CD14-positive monocyte (primary cell): ENCODE measurements around the gene BRIP1. TPM values are rescaled to one million over a fixed set of nuclear protein-coding genes. Genes with fewer than 3 reads are reported as not detected.

Experiments
- DNase-seq, 3 donors: peaks; one replicate each; pipeline ENCODE4 v3.0.0-alpha.2; 2011 to 2022
- H2AFZ ChIP-seq: 2 replicates; pipeline ENCODE4 v1.6.0; 2012; ENCODE audit warnings: mild to moderate bottlenecking, low read depth, low read length, inconsistent platforms; ENCODE audit not compliant: insufficient read depth, poor library complexity, severe bottlenecking
- H3K27ac ChIP-seq, 2 donors: 1 replicate in 1 of 2; 2 replicates in 1 of 2; pipeline ENCODE4 v1.5.1; 2012 to 2013; ENCODE audit warnings: low read length in 2 of 2, control low read depth in 1 of 2, inconsistent platforms in 1 of 2, low read depth in 1 of 2, mild to moderate bottlenecking in 1 of 2
- H3K27me3 ChIP-seq, 2 donors: one replicate each; pipeline versions ENCODE4 v1.6.0 to v1.6.1; 2011 to 2013; ENCODE audit warnings: low read length in 2 of 2; ENCODE audit not compliant: control insufficient read depth in 2 of 2, insufficient read depth in 2 of 2
- H3K36me3 ChIP-seq, 2 donors: replicated peaks in 1 of 2; 1 replicate in 1 of 2; 2 replicates in 1 of 2; pipeline versions ENCODE4 v1.5.1 to v1.6.1; 2012 to 2013; ENCODE audit warnings: low read length in 2 of 2, control low read depth in 1 of 2, inconsistent platforms in 1 of 2, mild to moderate bottlenecking in 1 of 2; ENCODE audit not compliant: insufficient read depth in 2 of 2, control insufficient read depth in 1 of 2
- H3K4me1 ChIP-seq, 2 donors: 1 replicate in 1 of 2; 2 replicates in 1 of 2; pipeline versions ENCODE4 v1.5.1 to v1.6.1; 2012 to 2013; ENCODE audit warnings: low read length in 2 of 2, control low read depth in 1 of 2, inconsistent platforms in 1 of 2, mild to moderate bottlenecking in 1 of 2, moderate library complexity in 1 of 2; ENCODE audit not compliant: insufficient read depth in 2 of 2, control insufficient read depth in 1 of 2
- H3K4me2 ChIP-seq: replicated peaks from 2 replicates; pipeline ENCODE3; 2012; ENCODE audit warnings: low read length, moderate library complexity, mild to moderate bottlenecking; ENCODE audit not compliant: poor library complexity, severe bottlenecking; ENCODE audit errors: extremely low read depth
- H3K4me3 ChIP-seq, 3 experiments: fragments of 200-600 bp in 1 of 3; sonication (generic) in 1 of 3; replicated peaks in 1 of 3; 1 replicate in 2 of 3; 2 replicates in 1 of 3; pipeline ENCODE4 v1.5.1; 2011 to 2013; ENCODE audit warnings: low read length in 3 of 3, mild to moderate bottlenecking in 3 of 3, control low read depth in 2 of 3, low read depth in 2 of 3, inconsistent platforms in 1 of 3, moderate library complexity in 1 of 3
- H3K79me2 ChIP-seq: 2 replicates; pipeline ENCODE4 v1.6.0; 2012; ENCODE audit warnings: mild to moderate bottlenecking, control low read depth, inconsistent platforms, low read length, moderate library complexity; ENCODE audit not compliant: insufficient read depth
- H3K9ac ChIP-seq: 2 replicates; pipeline ENCODE4 v1.6.0; 2017; ENCODE audit warnings: low read length, mild to moderate bottlenecking; ENCODE audit not compliant: insufficient read depth, poor library complexity, severe bottlenecking
- H3K9me3 ChIP-seq, 2 donors: replicated peaks in 1 of 2; 1 replicate in 1 of 2; 2 replicates in 1 of 2; pipeline versions ENCODE4 v1.5.1 to v1.6.1; 2012 to 2013; ENCODE audit warnings: low read length in 2 of 2, control low read depth in 1 of 2; ENCODE audit not compliant: control insufficient read depth in 1 of 2, insufficient read depth in 1 of 2
- H4K20me1 ChIP-seq: 2 replicates; pipeline ENCODE4 v1.6.0; 2012; ENCODE audit warnings: mild to moderate bottlenecking, low read length, control low read depth, moderate library complexity; ENCODE audit not compliant: insufficient read depth
- H3K27ac Mint-ChIP-seq, 7 donors: one replicate each; pipeline ENCODE4 v1.8.0; 2020; ENCODE audit warnings: mild to moderate bottlenecking in 7 of 7, mixed read lengths in 7 of 7, moderate library complexity in 6 of 7, inconsistent platforms in 2 of 7
- H3K27me3 Mint-ChIP-seq, 3 donors: one replicate each; pipeline ENCODE4 v1.8.0; 2021 to 2022; ENCODE audit warnings: low read depth in 3 of 3, mild to moderate bottlenecking in 3 of 3, mixed read lengths in 3 of 3, moderate library complexity in 3 of 3, inconsistent platforms in 1 of 3
- H3K36me3 Mint-ChIP-seq, 2 donors: one replicate each; pipeline ENCODE4 v1.8.0; 2020; ENCODE audit warnings: mixed read lengths in 2 of 2, inconsistent platforms in 1 of 2, mild to moderate bottlenecking in 1 of 2
- H3K4me1 Mint-ChIP-seq: one replicate; pipeline ENCODE4 v1.8.0; 2020; ENCODE audit warnings: mild to moderate bottlenecking, mixed read lengths
- H3K4me3 Mint-ChIP-seq, 2 donors: one replicate each; pipeline ENCODE4 v1.8.0; 2020; ENCODE audit warnings: mild to moderate bottlenecking in 2 of 2, mixed read lengths in 2 of 2, moderate library complexity in 1 of 2
- H3K9me3 Mint-ChIP-seq, 7 donors: one replicate each; pipeline ENCODE4 v1.8.0; 2020 to 2022; ENCODE audit warnings: mixed read lengths in 7 of 7, mild to moderate bottlenecking in 6 of 7, moderate library complexity in 6 of 7, inconsistent platforms in 2 of 7
- CTCF ChIP-seq: fragments of 200-600 bp; IDR thresholded peaks from one replicate; pipeline ENCODE4 v1.8.0; 2022; ENCODE audit warnings: antibody characterized with exemption, mild to moderate bottlenecking
- WGBS: methylation state at CpG from one replicate; pipeline ENCODE4 v1.1.5; 2013; ENCODE audit warnings: missing lambda C conversion rate; ENCODE audit not compliant: insufficient coverage; 5-methylcytosine and 5-hydroxymethylcytosine counted together
- intact Hi-C, 2 donors: fragments of 100-400 bp; cut with micrococcal nuclease; formaldehyde crosslinking; loops; one replicate each; pipeline versions ENCODE4 v1.15.0 to v1.15.1; 2023
- polyA plus RNA-seq, 3 donors: library from polyadenylated mRNA; depleted of rRNA in 1 of 3; unstranded in 2 of 3; stranded (reverse) in 1 of 3; fragments of 300-500 nt in 2 of 3; fragments of >200 nt in 1 of 3; fragmentation: Illumina TruSeq in 2 of 3; gene quantifications; 1 replicate in 2 of 3; 2 replicates in 1 of 3; pipeline ENCODE4 v1.2.3, GENCODE V29; 2012 to 2021

BRIP1 gene
- polyA plus RNA-seq, 3 donors = 0.11 to 0.12 TPM; not detected in 1

GRCh38 chr17:61759362-61759761 is 104.0 kb downstream of the BRIP1 start:
- Histone ChIP-seq H3K9ac (no peak overlapping the region), H2AFZ (no peak overlapping the region), H3K4me3 (no peak overlapping the region), H3K4me1 (no peaks in the 10 kb centered on the region), H3K27ac (no peak overlapping the region), H3K4me2 (no peak overlapping the region), H4K20me1 (no peaks in the 10 kb centered on the region), H3K36me3 (peaks cover 0 to 35% of the 10 kb centered on the region in 2 donors), H3K9me3 (no peaks in the 10 kb centered on the region), H3K27me3 (no peaks in the 10 kb centered on the region), H3K79me2 (no peaks in the 10 kb centered on the region)
- peaks cover 37 to 56% of the 10 kb centered on the region in 2 donors for H3K36me3 Mint-ChIP-seq
- H3K4me3 Mint-ChIP-seq = no peak overlapping the region
- no peak for TF ChIP-seq CTCF
- DNase-seq = no peak
- H3K27me3 Mint-ChIP-seq = no peaks in the 10 kb centered on the region
- no CpG with 5 or more reads among the region's 1 CpG for WGBS
- H3K27ac Mint-ChIP-seq = no peak overlapping the region
- H3K4me1 Mint-ChIP-seq = peaks cover 2% of the 10 kb centered on the region
- peaks cover 0 to 7% (median 3%) of the 10 kb centered on the region in 7 donors for H3K9me3 Mint-ChIP-seq
- intact Hi-C loops = no loop called here

GRCh38 chr17:61758430-61758829 is 104.9 kb downstream of the BRIP1 start:
- H3K36me3 Mint-ChIP-seq = peaks cover 41 to 60% of the 10 kb centered on the region in 2 donors
- no CpG with 5 or more reads among the region's 2 CpGs for WGBS

More at GRCh38 chr17:61758430-61758829, 104.9 kb downstream of the BRIP1 start:
- Histone ChIP-seq H3K9ac (no peak overlapping the region), H3K4me1 (no peaks in the 10 kb centered on the region), H4K20me1 (no peaks in the 10 kb centered on the region), H3K27ac (no peak overlapping the region), H2AFZ (no peak overlapping the region), H3K36me3 (peaks cover 0 to 36% of the 10 kb centered on the region in 2 donors), H3K4me3 (no peak overlapping the region), H3K9me3 (no peaks in the 10 kb centered on the region), H3K79me2 (no peaks in the 10 kb centered on the region), H3K27me3 (no peaks in the 10 kb centered on the region), H3K4me2 (no peak overlapping the region)
- intact Hi-C loops = no loop called here
- peaks cover 2% of the 10 kb centered on the region for H3K4me1 Mint-ChIP-seq
- H3K27ac Mint-ChIP-seq = no peak overlapping the region
- no peak overlapping the region for H3K4me3 Mint-ChIP-seq
- no peak for TF ChIP-seq CTCF
- no peaks in the 10 kb centered on the region for H3K27me3 Mint-ChIP-seq
- H3K9me3 Mint-ChIP-seq = peaks cover 0 to 7% (median 3%) of the 10 kb centered on the region in 7 donors
- DNase-seq = no peak
